H9 (cell line): Measurements from ENCODE around the gene NPLOC4. TPM values are rescaled to one million over a fixed set of nuclear protein-coding genes. Genes with fewer than 3 reads are reported as not detected.

Experiments
- DNase-seq: peaks from one replicate; pipeline ENCODE4 v3.0.0-alpha.2; 2017
- H2AFZ ChIP-seq: one replicate; pipeline ENCODE4 v1.6.1; 2013; ENCODE audit warnings: mild to moderate bottlenecking, low read length, control low read depth, moderate library complexity
- H2AK5ac ChIP-seq: 2 replicates; pipeline ENCODE4 v1.6.1; 2013; ENCODE audit warnings: low read length, control low read depth, mixed read lengths; ENCODE audit not compliant: insufficient read length
- H2BK120ac ChIP-seq: one replicate; pipeline ENCODE4 v1.6.1; 2013; ENCODE audit warnings: low read depth, mild to moderate bottlenecking, low read length, control low read depth, inconsistent platforms; ENCODE audit not compliant: poor library complexity, severe bottlenecking
- H2BK12ac ChIP-seq: 2 replicates; pipeline ENCODE4 v1.6.1; 2013; ENCODE audit warnings: low read length, control low read depth, mixed read lengths, low read depth; ENCODE audit not compliant: insufficient read length
- H2BK15ac ChIP-seq: 2 replicates; pipeline ENCODE4 v1.6.1; 2013; ENCODE audit warnings: low read depth, low read length, control low read depth
- H2BK20ac ChIP-seq: one replicate; pipeline ENCODE4 v1.6.1; 2013; ENCODE audit warnings: low read depth, mild to moderate bottlenecking, low read length, control low read depth, inconsistent platforms; ENCODE audit not compliant: poor library complexity, severe bottlenecking
- H2BK5ac ChIP-seq: 2 replicates; pipeline ENCODE4 v1.6.1; 2013; ENCODE audit warnings: low read length, control low read depth, mixed read lengths; ENCODE audit not compliant: insufficient read length
- H3K14ac ChIP-seq: 2 replicates; pipeline ENCODE4 v1.6.1; 2013; ENCODE audit warnings: low read length, control low read depth; ENCODE audit not compliant: insufficient read depth
- H3K18ac ChIP-seq: 2 replicates; pipeline ENCODE4 v1.6.1; 2013; ENCODE audit warnings: low read depth, mild to moderate bottlenecking, mixed read lengths, low read length, control low read depth; ENCODE audit not compliant: insufficient read length
- H3K23ac ChIP-seq: 2 replicates; pipeline ENCODE4 v1.6.1; 2013; ENCODE audit warnings: low read length, control low read depth, mixed read lengths, low read depth; ENCODE audit not compliant: insufficient read length
- H3K23me2 ChIP-seq: 2 replicates; pipeline ENCODE4 v1.6.1; 2013; ENCODE audit warnings: low read depth, mild to moderate bottlenecking, mixed read lengths, low read length, control low read depth; ENCODE audit not compliant: insufficient read length, poor library complexity, severe bottlenecking
- H3K27ac ChIP-seq: 2 replicates; pipeline ENCODE4 v1.5.1; 2013; ENCODE audit warnings: low read length, control low read depth, mixed read lengths, low read depth; ENCODE audit not compliant: insufficient read length
- H3K27me3 ChIP-seq: 2 replicates; pipeline ENCODE4 v1.6.1; 2013; ENCODE audit warnings: low read length, control low read depth, inconsistent platforms; ENCODE audit not compliant: insufficient read depth
- H3K4ac ChIP-seq: 2 replicates; pipeline ENCODE4 v1.6.1; 2013; ENCODE audit warnings: low read depth, mild to moderate bottlenecking, control low read depth, inconsistent platforms, low read length, moderate library complexity
- H3K4me1 ChIP-seq: 2 replicates; pipeline ENCODE4 v1.6.1; 2013; ENCODE audit warnings: low read length, control low read depth, inconsistent platforms; ENCODE audit not compliant: insufficient read depth
- H3K4me2 ChIP-seq: 2 replicates; pipeline ENCODE4 v1.6.1; 2013; ENCODE audit warnings: low read length, control low read depth, mixed read lengths; ENCODE audit not compliant: insufficient read length, insufficient read depth
- H3K56ac ChIP-seq: 2 replicates; pipeline ENCODE4 v1.6.1; 2013; ENCODE audit warnings: low read depth, mild to moderate bottlenecking, mixed read lengths, low read length, control low read depth; ENCODE audit not compliant: insufficient read length
- H3K79me1 ChIP-seq: 2 replicates; pipeline ENCODE4 v1.6.1; 2013; ENCODE audit warnings: low read depth, mild to moderate bottlenecking, moderate library complexity, low read length, control low read depth, inconsistent platforms; ENCODE audit not compliant: insufficient read depth, poor library complexity, severe bottlenecking
- H3K79me2 ChIP-seq: 2 replicates; pipeline ENCODE4 v1.6.1; 2013; ENCODE audit warnings: low read length, control low read depth, inconsistent platforms; ENCODE audit not compliant: insufficient read depth
- H3K9ac ChIP-seq: 2 replicates; pipeline ENCODE4 v1.6.1; 2013; ENCODE audit warnings: low read length, control low read depth, mixed read lengths; ENCODE audit not compliant: insufficient read length; ENCODE audit errors: extremely low read depth
- H3K9me3 ChIP-seq: one replicate; pipeline ENCODE4 v1.6.1; 2013; ENCODE audit warnings: low read depth, low read length, inconsistent platforms; ENCODE audit not compliant: control insufficient read depth
- H3T11ph ChIP-seq: one replicate; pipeline ENCODE4 v1.6.1; 2013; ENCODE audit warnings: mild to moderate bottlenecking, low read length, control low read depth, inconsistent platforms
- H4K20me1 ChIP-seq: one replicate; pipeline ENCODE4 v1.6.1; 2013; ENCODE audit not compliant: control insufficient read depth, insufficient read length, insufficient read depth
- H4K5ac ChIP-seq: 2 replicates; pipeline ENCODE4 v1.6.1; 2013; ENCODE audit warnings: low read depth, mild to moderate bottlenecking, mixed read lengths, low read length, control low read depth; ENCODE audit not compliant: insufficient read length
- H4K8ac ChIP-seq: replicated peaks from 2 replicates; pipeline ENCODE4 v1.6.1; 2013; ENCODE audit warnings: low read length, control low read depth, mixed read lengths, low read depth; ENCODE audit not compliant: insufficient read length
- H4K91ac ChIP-seq: 2 replicates; pipeline ENCODE4 v1.6.1; 2013; ENCODE audit warnings: low read depth, mild to moderate bottlenecking, moderate library complexity, mixed read lengths, low read length, control low read depth; ENCODE audit not compliant: insufficient read length
- H3K27ac Mint-ChIP-seq, 3 experiments: 2 replicates in 2 of 3; 3 replicates in 1 of 3; pipeline ENCODE4 v1.8.0; 2020 to 2021; ENCODE audit warnings: mixed read lengths in 3 of 3, mild to moderate bottlenecking in 1 of 3, moderate library complexity in 1 of 3
- H3K27me3 Mint-ChIP-seq: 2 replicates; pipeline ENCODE4 v1.8.0; 2021; ENCODE audit warnings: low read depth, mild to moderate bottlenecking, moderate library complexity, mixed read lengths
- H3K36me3 Mint-ChIP-seq, 3 experiments: 2 replicates in 2 of 3; 3 replicates in 1 of 3; pipeline ENCODE4 v1.8.0; 2020 to 2021; ENCODE audit warnings: low read depth in 3 of 3, mixed read lengths in 3 of 3; ENCODE audit not compliant: insufficient read depth in 1 of 3
- H3K4me1 Mint-ChIP-seq, 2 experiments: 2 replicates each; pipeline ENCODE4 v1.8.0; 2020; ENCODE audit warnings: mixed read lengths in 2 of 2
- H3K4me3 Mint-ChIP-seq, 2 experiments: 2 replicates in 1 of 2; 3 replicates in 1 of 2; pipeline ENCODE4 v1.8.0; 2020 to 2021; ENCODE audit warnings: mild to moderate bottlenecking in 2 of 2, mixed read lengths in 2 of 2, moderate library complexity in 1 of 2
- H3K9me3 Mint-ChIP-seq, 2 experiments: 2 replicates in 1 of 2; 3 replicates in 1 of 2; pipeline ENCODE4 v1.8.0; 2020; ENCODE audit warnings: mild to moderate bottlenecking in 2 of 2, mixed read lengths in 2 of 2, moderate library complexity in 1 of 2
- WGBS: extraction: QIAGEN DNeasy Blood & Tissue Kit; methylation state at CpG from one replicate; pipeline ENCODE4 v1.1.7; 2013; ENCODE audit warnings: missing lambda C conversion rate, low lambda C conversion rate, mixed read lengths; ENCODE audit not compliant: insufficient read length; ENCODE audit errors: extremely low coverage; 5-methylcytosine and 5-hydroxymethylcytosine counted together
- total RNA-seq: library from RNA; stranded (reverse); gene quantifications from 2 replicates; pipeline ENCODE4 v1.2.1, GENCODE V29; 2021
- TF ChIP-seq, protein P1 (sequence below): fragments of 200-600 bp; sonication (generic); conservative IDR thresholded peaks from 3 replicates; pipeline ENCODE4 v1.8.0; 2021; ENCODE audit warnings: antibody characterized with exemption, mild to moderate bottlenecking

Gene NPLOC4
- total RNA-seq, 1 experiment from 2014 or later = 103 TPM

DNA sequence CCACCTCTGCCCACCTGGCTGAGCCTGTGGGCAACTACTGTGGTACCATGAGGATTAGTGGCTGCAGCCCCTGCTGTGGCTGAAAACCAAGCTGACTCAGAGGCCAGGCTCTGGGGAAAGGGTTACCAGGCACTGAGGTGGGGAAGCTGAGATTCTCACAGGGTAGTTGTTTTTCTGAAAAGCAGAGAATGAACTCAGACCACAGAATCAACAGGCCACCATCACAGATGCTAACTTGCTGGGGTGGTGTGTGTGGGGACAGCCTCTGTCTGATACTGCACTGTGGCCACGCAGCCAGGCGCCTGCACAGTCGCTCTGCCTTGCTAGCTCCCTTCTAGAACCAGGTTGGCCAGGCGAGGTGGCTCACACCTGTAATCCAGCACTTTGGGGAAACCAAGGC, 28.8 kb downstream of the NPLOC4 start:
- Histone ChIP-seq H3K27ac (no peak overlapping the region), H3K79me1 (peaks cover 3% of the 10 kb centered on the region), H4K20me1 (no peaks in the 10 kb centered on the region), H3K27me3 (no peaks in the 10 kb centered on the region), H2BK12ac (no peak overlapping the region), H4K8ac (no peak overlapping the region), H2BK120ac (no peak overlapping the region), H3K23me2 (no peaks in the 10 kb centered on the region), H4K91ac (no peak overlapping the region), H2BK5ac (no peak overlapping the region), H3K9me3 (no peaks in the 10 kb centered on the region), H2AFZ (no peak overlapping the region), H3K14ac (no peak overlapping the region), H3T11ph (no peak overlapping the region), H3K79me2 (no peaks in the 10 kb centered on the region), H2BK15ac (no peak overlapping the region), H3K23ac (no peak overlapping the region), H3K4me2 (no peak overlapping the region), H3K4me1 (no peaks in the 10 kb centered on the region), H4K5ac (no peak overlapping the region), H3K56ac (no peak overlapping the region), H3K4ac (no peak overlapping the region), H2BK20ac (no peak overlapping the region), H3K9ac (no peak overlapping the region), H2AK5ac (no peak overlapping the region), H3K18ac (no peak overlapping the region)
- Mint-ChIP-seq H3K4me1 (no peaks in the 10 kb centered on the region), H3K27me3 (no peaks in the 10 kb centered on the region), H3K9me3 (no peaks in the 10 kb centered on the region), H3K36me3 (peaks cover 28 to 78% (median 69%) of the 10 kb centered on the region in 3 experiments; a peak in 6 of 7 replicates), H3K4me3 (no peak overlapping the region), H3K27ac (no peak overlapping the region)
- DNase-seq = no peak
- TF ChIP-seq, protein P1, sequence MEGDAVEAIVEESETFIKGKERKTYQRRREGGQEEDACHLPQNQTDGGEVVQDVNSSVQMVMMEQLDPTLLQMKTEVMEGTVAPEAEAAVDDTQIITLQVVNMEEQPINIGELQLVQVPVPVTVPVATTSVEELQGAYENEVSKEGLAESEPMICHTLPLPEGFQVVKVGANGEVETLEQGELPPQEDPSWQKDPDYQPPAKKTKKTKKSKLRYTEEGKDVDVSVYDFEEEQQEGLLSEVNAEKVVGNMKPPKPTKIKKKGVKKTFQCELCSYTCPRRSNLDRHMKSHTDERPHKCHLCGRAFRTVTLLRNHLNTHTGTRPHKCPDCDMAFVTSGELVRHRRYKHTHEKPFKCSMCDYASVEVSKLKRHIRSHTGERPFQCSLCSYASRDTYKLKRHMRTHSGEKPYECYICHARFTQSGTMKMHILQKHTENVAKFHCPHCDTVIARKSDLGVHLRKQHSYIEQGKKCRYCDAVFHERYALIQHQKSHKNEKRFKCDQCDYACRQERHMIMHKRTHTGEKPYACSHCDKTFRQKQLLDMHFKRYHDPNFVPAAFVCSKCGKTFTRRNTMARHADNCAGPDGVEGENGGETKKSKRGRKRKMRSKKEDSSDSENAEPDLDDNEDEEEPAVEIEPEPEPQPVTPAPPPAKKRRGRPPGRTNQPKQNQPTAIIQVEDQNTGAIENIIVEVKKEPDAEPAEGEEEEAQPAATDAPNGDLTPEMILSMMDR = no peak
- no CpG with 5 or more reads among the region's 4 CpGs for WGBS
